Measurements from ENCODE around the gene PPP1CA. TPM values are rescaled to one million over a fixed set of nuclear protein-coding genes. Genes with fewer than 3 reads are reported as not detected.
"Not testable (repeated sequence)": the region's sequence is repeated elsewhere in the genome, so short reads cannot be mapped to it uniquely, and the experiment has no call there.

The PPP1CA gene
- total RNA-seq, 1 experiment from 2014 or later = 239 TPM

DNA sequence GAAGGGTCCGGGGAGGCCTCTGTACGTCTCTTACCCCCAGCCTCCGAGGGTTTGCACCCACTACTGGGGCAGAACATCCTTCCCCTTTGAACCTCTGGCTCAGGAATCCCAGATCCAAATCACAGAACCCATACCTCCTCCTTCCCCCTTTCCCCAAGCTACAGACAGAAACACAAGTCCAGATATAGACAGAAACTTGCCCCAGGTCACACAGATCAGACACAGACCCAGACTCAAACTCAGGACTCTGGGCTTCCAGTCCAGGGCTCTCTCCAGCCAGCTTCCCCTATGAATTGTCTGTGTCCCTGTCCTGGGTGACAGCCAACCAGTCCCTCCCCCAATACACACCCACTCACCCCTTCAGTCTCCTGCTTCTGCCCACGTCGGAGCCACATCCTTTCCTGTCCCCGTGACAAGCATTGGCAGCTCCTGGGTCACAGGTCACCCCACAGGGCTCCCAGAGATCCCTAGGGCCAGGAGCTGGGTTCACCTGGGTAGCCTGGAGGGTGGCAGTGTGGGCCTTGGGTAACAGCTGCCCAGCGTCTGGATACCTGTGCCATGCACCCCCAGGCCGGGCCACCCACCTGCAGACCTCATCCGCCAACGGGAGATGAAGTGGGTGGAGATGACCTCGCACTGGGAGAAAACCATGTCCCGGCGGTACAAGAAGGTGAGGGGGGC, 3.0 kb upstream of the PPP1CA start:
- DNase-seq (ENCODE audit: low read depth) = no peak

DNA sequence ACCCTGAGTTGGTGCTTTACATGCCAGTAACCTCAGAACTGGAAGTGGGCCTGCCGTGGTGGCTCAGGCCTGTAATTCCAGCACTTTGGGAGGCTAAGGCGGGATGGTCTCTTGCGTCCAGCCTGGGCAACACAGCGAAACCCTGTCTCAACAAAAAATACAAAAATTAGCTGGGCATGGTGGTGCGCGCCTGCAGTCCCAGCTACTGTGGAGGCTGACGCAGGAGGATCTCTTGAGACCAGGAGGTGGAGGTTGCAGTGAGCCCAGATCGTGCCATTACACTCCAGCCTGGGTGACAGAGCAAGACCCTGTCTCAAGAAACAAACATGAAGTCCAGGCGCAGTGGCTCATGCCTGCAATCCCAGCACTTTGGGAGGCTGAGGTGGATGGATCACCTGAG, 1.4 kb upstream of the PPP1CA start:
- DNase-seq (ENCODE audit: low read depth) = not testable (repeated sequence)

DNA sequence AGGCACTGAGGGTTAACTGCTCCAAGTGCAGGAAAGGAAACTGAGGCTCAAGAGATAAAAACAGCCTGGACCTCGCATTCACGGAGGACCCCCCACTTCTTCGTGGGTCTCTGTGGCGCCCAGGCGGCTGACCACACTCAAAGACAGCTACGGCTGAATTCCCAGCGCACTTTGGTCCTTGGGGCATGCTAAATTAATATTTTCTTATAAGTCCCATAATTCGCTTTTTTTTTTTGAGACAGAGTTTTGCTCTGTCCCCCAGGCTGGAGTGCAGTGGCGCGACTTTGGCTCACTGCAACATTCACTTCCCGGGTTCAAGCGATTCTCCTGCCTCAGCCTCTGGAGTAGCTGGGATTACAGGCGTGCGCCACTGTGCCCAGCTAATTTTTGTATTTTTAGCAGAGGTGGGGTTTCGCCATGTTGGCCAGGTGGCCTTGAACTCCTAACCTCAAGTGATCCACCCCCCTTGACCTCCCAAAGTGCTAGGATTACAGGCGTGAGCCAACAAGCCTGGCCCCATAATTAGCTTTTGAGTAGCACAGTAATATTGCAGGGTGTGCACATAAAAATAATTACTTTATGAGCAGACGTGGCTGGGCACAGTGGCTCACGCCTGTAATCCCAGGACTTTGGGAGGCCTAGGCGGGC, 658 bp upstream of the PPP1CA start:
- DNase-seq (ENCODE audit: low read depth) = not testable (repeated sequence)

DNA sequence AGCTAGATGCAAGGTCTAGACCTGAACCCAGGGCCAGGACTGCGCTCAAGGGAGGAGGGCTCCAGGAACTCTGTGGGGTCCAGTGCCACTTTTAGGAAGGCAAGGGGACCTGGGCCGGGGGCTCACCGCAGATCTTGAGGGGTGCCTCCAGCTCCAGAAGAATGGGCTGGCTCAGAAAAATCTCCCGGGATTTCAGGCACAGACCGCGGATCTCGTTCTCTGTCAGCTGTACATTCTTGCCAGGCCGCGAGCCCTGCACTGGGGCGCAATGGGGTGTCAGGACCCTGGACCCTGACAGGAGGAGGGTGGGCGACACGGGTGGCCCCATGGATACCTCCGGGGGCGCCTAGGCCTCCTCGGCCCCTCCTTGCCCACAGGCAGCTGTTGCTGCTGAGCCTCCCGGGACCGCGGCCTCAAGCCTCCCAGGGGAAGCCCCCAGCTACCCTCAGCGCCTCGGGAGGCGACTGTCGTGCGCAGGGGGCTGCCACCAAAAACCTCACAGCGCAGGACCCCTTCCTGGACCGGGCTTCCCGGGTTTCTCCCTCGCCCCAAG, 640 bp downstream of the PPP1CA start:
- no peak for DNase-seq (ENCODE audit: low read depth)

DNA sequence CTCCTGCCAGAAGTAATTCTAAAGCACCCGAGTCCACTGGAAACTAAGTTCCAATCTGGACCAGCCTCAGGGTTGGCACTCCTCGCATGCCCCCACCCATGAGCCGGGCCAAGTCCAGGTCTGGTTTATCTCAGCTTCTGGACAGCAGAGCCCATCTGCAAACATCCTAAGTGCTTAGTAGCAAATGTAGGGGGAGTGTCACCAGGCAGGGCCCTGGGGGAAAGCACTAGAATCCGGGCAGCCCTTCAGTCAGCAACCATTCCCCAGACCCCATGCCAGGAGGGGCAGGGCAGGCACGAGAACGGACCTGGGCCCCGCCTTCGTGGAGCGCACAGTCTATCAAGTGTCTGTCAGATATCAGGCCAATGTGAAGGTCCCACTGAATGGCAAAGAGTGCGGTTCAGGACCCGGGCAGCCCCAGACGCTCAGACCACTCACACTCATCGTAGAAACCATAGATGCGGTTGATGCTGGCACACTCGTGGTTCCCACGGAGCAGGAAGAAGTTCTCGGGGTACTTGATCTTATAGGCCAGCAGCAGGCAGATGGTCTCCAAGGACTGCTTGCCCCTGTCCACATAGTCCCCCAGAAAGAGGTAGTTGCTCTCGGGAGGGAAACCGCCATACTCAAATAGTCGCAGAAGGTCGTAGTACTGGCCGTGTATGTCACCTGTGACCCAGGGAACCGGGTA, 1.3 kb downstream of the PPP1CA start:
- DNase-seq (ENCODE audit: low read depth) = no peak

DNA sequence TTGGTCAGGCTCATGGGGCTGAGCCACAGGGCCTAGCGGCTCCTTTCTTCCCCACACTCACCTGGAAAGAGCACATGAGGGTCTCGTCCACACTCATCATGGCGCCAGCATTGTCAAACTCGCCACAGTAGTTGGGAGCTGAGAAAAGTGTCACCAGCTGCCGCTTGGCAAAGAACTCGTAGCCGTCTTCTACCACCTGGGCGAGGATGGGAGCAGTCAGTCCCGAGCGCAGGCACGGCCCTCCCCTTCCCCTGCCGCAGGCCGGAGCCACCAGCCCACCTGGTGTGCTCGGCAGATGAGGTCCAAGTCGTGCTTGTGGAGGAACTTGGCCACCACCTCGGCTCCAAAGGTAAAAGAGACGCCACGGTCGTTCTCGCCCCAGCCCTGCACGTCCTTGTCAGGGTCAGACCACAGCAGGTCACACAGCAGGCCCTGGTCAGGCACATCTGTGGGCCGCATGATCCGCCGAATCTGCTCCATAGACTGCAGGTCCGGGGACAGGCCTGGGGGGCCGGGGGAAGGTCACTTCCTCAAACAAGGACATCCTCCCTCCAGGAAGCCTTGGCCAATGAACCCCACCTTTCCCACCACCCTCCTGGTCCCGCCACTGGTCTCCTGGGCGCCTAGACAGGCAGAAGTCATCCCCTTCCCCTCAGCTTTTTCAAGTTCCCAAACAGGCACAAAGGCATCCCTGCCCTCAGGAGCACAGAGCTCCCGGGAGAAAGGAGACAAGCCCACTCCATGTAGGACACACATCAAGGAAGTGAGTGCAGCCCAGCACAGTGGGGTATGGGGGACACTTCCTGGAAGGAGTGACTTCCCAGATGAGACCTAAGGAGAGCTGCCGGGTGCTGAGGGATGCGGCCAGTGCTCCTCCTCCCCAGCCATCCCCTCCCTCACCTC, 2.7 kb downstream of the PPP1CA start:
- DNase-seq (ENCODE audit: low read depth) = no peak

DNA sequence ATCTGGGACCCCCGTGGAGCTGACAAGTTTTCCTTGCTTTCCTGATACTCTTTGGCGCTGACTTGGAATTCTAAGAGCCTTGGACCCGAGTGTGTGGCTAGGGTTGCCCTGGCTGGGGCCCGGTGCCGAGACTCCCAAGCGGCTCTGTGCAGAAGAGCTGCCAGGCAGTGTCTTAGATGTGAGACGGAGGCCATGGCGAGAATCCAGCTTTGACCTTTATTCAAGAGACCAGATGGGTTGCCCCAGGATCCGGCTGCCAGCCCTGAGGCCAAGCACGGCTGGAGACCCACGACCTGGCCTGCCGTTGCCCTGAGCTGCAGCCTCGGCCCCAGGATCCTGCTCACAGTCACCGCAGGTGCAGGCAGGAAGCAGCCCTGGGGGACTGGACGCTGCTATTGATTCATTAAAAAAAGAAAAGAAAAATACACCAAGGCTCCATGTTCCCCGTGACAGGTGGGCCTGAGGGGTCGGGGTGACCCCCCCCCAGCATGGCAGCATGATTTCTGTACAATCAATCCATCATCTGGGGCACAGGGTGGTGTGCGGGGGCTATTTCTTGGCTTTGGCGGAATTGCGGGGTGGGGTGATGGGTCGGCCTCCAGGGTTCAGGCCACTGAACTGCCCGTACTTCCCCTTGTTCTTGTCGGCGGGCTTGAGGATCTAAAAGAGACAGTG, 3.5 kb downstream of the PPP1CA start:
- DNase-seq (ENCODE audit: low read depth) = no peak

DNA sequence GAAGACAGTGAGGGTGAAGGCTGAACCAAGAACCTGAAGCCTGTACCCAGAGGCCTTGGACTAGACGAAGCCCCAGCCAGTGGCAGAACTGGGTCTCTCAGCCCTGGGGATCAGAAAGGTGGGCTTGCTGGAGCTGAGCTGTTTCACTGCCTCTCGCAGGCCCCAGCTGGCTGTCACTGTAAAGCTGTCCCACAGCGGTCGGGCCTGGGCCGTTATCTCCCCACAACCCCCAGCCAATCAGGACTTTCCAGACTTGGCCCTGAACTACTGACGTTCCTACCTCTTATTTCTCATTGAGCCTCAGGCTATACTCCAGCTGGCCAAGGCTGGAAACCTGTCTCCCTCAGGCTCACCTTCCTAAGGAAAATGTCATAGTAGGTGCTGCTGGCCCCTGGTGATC, 4.1 kb downstream of the PPP1CA start:
- DNase-seq (ENCODE audit: low read depth) = no peak

DNA sequence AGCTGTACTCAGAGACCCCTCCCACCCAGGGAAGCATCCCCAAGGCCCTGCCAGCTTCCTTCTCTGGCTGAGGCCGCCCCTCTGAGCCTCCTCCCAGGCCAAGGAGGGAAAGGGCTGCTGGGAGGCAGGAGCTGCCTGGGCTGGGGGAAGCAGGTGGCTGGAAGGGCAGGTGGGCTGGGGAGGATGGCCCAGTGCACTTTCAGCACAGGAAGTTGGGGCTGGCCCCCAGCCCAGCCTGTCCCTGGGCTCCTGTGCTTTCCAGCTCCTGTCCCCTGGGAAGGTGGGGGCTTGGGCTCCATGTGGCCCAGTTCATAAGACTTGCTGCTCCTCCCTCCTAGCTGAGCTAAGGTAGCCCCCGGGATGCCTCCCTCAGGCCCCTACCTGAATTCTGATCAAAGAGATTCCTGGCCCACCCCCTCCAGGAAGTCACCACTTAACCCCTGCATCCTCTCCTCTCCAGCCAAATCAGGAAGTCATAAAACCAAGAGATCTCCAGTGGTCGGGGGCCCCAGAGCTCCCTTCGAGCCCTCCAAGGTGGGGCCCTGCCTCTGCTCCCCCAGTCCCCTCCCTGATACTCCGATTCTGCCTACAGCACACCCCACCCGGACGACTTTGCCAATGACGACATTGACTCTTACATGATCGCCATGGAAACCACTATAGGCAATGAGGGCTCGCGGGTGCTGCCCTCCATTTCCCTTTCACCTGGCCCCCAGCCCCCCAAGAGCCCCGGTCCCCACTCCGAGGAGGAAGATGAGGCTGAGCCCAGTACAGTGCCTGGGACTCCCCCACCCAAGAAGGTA, 4.9 kb downstream of the PPP1CA start:
- DNase-seq (ENCODE audit: low read depth) = no peak

DNA sequence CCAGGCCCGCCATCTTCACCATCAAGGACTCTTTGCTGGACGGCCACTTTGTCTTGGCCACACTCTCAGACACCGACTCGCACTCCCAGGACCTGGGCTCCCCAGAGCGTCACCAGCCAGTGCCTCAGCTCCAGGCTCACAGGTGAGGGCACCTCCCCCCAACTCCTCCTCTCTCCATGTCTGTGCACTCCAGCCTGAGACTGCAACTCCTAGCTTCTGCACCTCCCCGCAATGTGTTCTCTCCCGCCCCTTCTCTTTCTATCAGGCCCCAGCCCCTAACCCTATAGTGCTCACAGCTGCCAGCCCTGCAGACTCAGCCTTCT, 5.4 kb downstream of the PPP1CA start:
- no peak for DNase-seq (ENCODE audit: low read depth)

DNA sequence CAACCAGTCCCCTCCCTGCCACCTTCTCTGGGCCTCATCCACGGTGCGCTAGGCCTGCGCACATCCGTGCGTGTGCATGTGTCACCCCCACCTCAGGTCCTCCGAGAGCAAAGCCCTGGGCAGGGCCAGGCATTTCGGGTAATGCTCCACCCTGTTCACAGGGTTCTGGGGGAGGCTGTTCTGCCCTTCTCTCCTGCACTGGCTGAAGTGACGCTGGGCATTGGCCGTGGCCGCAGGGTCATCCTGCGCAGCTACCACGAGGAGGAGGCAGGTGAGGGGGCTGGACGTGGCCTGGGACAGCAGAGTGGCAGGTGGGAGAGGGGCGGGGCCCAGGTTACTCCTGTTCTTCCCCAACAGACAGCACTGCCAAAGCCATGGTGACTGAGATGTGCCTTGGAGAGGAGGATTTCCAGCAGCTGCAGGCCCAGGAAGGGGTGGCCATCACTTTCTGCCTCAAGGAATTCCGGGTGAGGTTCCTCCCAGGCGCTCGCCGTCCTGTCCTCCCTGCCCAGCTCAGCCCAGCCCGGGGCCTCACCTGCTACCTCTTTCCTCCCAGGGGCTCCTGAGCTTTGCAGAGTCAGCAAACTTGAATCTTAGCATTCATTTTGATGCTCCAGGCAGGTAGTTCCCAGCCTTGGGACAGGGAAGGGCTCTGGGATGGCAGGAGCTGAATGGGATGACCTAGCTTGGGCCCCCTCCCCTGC, 6.0 kb downstream of the PPP1CA start:
- no peak for DNase-seq (ENCODE audit: low read depth)

DNA sequence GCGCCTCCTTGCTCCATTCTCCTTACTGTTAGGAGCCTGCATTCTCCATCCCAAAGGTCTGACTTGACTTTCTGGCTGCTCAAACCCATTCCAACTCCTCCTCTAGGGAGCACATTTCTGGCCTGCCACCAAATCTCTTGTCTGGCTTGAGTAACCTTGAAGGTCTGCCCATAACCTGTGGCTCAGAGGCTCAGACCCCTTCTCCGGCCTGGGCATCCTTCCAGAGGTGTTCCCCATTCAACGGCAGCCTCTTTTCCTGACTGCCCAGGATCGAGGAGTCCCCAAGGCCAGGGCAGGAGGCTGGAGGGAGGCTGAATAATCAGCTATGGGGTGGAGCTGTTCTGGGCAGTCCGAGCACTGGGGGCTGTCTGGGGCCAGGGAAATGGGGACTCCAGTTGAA, 7.7 kb downstream of the PPP1CA start:
- DNase-seq (ENCODE audit: low read depth) = no peak

DNA sequence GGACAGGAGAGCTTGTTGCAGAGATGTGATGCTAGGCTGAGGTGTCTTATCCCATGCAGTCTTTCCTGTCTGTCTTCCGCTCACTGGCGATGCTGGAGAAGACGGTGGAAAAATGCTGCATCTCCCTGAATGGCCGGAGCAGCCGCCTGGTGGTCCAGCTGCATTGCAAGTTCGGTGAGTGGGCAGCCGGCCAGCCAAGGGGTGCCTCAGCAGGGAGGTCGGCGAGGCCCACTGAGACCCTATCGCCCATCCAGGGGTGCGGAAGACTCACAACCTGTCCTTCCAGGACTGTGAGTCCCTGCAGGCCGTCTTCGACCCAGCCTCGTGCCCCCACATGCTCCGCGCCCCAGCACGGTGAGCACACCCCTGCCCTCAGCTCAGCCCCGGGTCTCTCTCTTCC, 8.2 kb downstream of the PPP1CA start:
- no peak for DNase-seq (ENCODE audit: low read depth)

DNA sequence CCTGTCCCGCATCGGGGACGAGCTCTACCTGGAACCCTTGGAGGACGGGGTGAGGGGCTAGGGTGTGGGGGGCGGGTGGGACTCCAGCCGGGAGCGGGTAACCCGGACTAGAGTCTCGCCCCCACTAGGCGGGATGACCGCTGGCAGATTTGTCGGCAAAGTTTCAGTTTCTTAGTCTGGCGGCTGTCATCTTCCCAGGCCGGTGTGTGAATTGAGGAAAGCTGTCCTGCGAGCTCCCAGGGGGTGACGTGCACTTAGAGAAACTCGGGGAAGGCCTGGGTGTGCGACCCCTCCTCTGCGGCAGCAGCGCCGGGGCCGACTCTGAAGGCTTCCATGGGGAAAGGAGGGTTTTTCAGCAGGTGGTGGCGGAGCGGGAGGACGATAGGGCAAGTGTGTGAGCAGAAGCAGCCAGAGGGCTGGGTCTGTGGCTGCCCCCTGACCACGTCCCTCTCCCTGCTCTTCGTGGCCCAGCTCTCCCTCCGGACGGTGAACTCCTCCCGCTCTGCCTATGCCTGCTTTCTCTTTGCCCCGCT, 9.4 kb downstream of the PPP1CA start:
- no peak for DNase-seq (ENCODE audit: low read depth)

DNA sequence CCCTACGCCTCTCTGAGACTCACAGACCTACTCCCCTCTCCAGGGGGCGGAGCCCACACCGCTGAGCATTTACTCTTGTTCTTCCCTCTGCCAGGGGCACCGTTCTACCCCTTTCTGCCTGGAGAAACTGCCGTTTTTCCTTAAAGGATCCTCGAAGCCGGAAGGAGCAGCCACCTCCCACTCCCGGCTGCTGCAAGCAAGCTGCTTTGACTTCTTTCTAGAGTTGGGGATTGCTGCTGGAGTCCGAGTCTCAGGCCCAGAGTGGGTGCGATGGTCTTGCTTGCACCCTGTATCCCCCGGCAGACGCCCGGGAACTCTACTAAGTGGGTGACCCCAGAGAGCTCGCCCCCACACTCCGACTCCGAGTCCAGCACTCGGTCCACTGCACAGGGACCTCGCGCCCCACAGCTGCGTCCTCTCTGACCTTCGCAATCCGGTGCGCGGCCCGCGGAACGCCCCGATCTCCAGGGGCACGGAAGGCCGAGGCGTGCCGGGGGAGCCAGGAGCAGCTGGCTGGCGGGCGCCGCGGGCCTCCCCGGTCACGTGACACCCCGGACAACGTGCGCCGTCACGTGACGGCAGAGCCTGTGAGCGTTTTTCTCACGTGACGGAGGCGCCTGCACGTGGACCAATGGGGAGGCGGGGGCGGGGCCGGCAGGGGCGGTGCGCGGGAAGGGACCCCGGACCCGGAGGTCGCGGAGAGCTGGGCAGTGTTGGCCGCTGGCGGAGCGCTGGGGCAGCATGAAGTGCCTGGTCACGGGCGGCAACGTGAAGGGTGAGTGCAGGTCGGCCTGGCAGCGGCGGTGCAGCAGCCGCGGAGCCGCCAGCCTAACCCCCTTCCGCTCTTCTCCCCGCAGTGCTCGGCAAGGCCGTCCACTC, 10.1 kb downstream of the PPP1CA start, which contains the start of gene RAD9A:
Gene RAD9A (plus strand): TSS at position 683 of the 879 bp plus-strand sequence. CDS start 59 bp downstream, at position 742.
- peak; percentile 93 for DNase-seq (ENCODE audit: low read depth)

DNA sequence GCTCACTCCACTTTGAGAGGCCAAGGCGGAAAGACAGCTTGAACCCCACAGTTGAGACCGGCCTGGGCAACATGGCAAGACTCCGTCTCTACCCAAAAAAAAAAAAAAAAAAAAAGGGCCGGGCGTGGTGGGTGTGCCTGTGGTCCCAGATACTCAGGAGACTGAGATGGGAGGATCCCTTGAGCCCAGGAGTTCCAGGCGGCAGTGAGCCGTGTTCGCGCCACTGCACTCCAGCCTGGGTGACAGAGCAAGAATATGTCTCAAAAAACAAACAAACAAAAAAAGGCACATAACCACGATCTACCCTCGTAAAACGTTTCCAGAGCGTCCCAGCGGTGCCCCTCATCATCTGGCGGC, 10.7 kb downstream of the PPP1CA start:
- no peak for DNase-seq (ENCODE audit: low read depth)

DNA sequence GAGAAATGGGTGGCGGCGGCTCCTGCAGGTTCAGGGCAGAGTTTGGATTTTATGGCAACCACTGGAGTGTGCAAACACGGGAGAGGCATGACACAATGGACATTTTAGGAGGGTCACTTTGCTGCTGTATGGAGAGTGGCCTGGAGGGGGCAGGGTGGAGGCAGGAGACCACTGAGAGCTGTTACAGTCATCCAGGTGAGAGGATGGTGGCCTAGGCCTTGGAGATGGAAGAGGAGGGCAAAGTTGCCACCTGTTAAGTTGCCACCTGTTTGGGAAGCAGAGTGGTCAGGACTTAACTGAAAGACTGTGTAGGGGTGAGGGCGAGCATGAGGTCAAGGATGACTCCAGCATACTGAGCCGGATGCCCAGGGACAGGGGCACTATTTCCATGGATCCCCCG, 12.2 kb downstream of the PPP1CA start:
- DNase-seq (ENCODE audit: low read depth) = no peak

DNA sequence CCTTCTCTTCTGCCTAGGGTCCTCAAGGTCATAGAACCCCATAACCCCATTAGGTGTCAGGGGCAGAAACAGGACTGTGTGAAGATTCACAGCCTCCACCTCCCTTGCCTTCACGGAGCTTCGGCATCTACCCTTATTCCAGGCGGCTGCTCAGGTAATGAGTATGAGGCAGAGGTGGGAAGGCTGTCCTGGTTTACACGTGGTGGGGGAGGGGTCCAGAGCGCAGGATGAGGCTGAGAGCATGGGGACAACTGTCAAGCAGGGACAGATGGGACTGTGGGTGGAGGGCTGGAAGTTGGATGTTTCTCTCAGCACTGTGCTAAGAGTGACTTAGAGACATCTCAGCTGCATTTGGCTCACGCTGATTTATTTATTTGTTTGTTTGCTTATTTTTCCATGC, 14.1 kb downstream of the PPP1CA start:
- DNase-seq (ENCODE audit: low read depth) = no peak
